ENCODE results near the gene SNAP47.

- TF ChIP-seq CTCF (IDR thresholded peaks at IDR 0.05) = no peak
- TF ChIP-seq POLR2A (IDR thresholded peaks at IDR 0.05) = no peak
These were observed 59.6 kb downstream of the SNAP47 start for GRCh38 chr1:227794817-227795192.

Measured in lower leg skin (tissue), 3 donors.